OCI-LY7 (cell line): ENCODE results near the gene CXorf65. TPM values are rescaled to one million over a fixed set of nuclear protein-coding genes. Genes with fewer than 3 reads are reported as not detected.

Source experiments
- BruUV-seq: library from RNA; stranded (reverse); fragments of 400-500 nt; replicated peaks from 2 replicates; lab custom pipeline; 2021; lab: Mats Ljungman, UMichigan
- CTCF ChIA-PET: fragments of 300-600 bp; sonication (Branson Sonifier 250); formaldehyde crosslinking; loops from one replicate; lab custom pipeline; 2022; ENCODE audit warnings: antibody characterized with exemption; ENCODE audit not compliant: unreplicated experiment; lab: Charles Lee
- POLR2A ChIA-PET: fragments of 300-600 bp; sonication (Branson Sonifier 250); formaldehyde crosslinking; loops from one replicate; lab custom pipeline; 2022; ENCODE audit warnings: antibody characterized with exemption; lab: Charles Lee
- DNase-seq: peaks from one replicate; pipeline ENCODE4 v3.0.0-alpha.2; 2015; ENCODE audit warnings: low spot score
- H2AFZ ChIP-seq: fragments of 200-600 bp; sonication (generic), shearing (Covaris generic); 2 replicates; pipeline ENCODE4 v1.6.1; 2014; ENCODE audit warnings: mild to moderate bottlenecking, antibody characterized with exemption, low read length, moderate library complexity
- H3K27ac ChIP-seq: fragments of 200-600 bp; sonication (generic); 2 replicates; pipeline ENCODE4 v1.5.1; 2014; ENCODE audit warnings: mixed run types, low read depth, mild to moderate bottlenecking, moderate library complexity, low read length, inconsistent platforms; ENCODE audit not compliant: poor library complexity, severe bottlenecking
- H3K36me3 ChIP-seq: fragments of 200-600 bp; sonication (generic); 2 replicates; pipeline ENCODE4 v1.6.1; 2014; ENCODE audit warnings: mild to moderate bottlenecking, antibody characterized with exemption, low read length, moderate library complexity, mixed read lengths; ENCODE audit not compliant: insufficient read depth
- H3K4me1 ChIP-seq: fragments of 200-600 bp; sonication (generic); 2 replicates; pipeline ENCODE4 v1.5.1; 2014; ENCODE audit warnings: mild to moderate bottlenecking, low read length; ENCODE audit not compliant: insufficient read depth, poor library complexity, severe bottlenecking
- H3K4me2 ChIP-seq: fragments of 200-600 bp; sonication (generic); 2 replicates; pipeline ENCODE4 v1.6.1; 2014; ENCODE audit warnings: mild to moderate bottlenecking, low read length
- H3K4me3 ChIP-seq: fragments of 200-600 bp; sonication (generic); 2 replicates; pipeline ENCODE4 v1.5.1; 2014; ENCODE audit warnings: mild to moderate bottlenecking, low read depth, low read length; ENCODE audit not compliant: poor library complexity, severe bottlenecking
- H3K79me2 ChIP-seq: fragments of 200-600 bp; sonication (generic); 2 replicates; pipeline ENCODE4 v1.6.1; 2016; ENCODE audit warnings: low read depth, mild to moderate bottlenecking, low read length, moderate library complexity, mixed read lengths; ENCODE audit not compliant: insufficient read depth
- H3K9me2 ChIP-seq: fragments of 200-600 bp; sonication (generic); 2 replicates; pipeline ENCODE4 v1.6.1; 2016; ENCODE audit warnings: mild to moderate bottlenecking, low read length, mixed read lengths; ENCODE audit not compliant: insufficient read depth
- H3K9me3 ChIP-seq: fragments of 200-600 bp; sonication (generic); 2 replicates; pipeline ENCODE4 v1.6.1; 2014; ENCODE audit warnings: mild to moderate bottlenecking, mixed run types, low read length, mixed read lengths
- H4K20me1 ChIP-seq: fragments of 200-600 bp; sonication (generic); 2 replicates; pipeline ENCODE4 v1.6.1; 2014; ENCODE audit warnings: mild to moderate bottlenecking, antibody characterized with exemption, low read length, moderate library complexity, mixed read lengths; ENCODE audit not compliant: insufficient read depth
- CTCF ChIP-seq: fragments of 200-600 bp; sonication (generic); conservative IDR thresholded peaks from 2 replicates; pipeline ENCODE4 v1.5.1; 2014; ENCODE audit warnings: mild to moderate bottlenecking, antibody characterized with exemption, low read length, moderate library complexity, mixed read lengths
- EZH2phosphoT487 ChIP-seq: fragments of 200-600 bp; sonication (generic); IDR thresholded peaks from 2 replicates; pipeline ENCODE4 v1.6.1; 2018; ENCODE audit warnings: low read depth, borderline replicate concordance, mild to moderate bottlenecking, mixed run types, antibody characterized with exemption, low read length, moderate library complexity, mixed read lengths
- intact Hi-C: fragments of 100-400 bp; cut with micrococcal nuclease; formaldehyde crosslinking; loops from one replicate; pipeline ENCODE4 v1.10.0; 2022; ENCODE audit not compliant: unreplicated experiment
- total RNA-seq, 2 experiments: library from RNA; depleted of rRNA in 1 of 2; stranded (reverse); fragments of >200 nt in 1 of 2; shearing (Covaris generic) in 1 of 2; gene quantifications; 2 replicates each; pipeline ENCODE4 v1.2.3, GENCODE V29; 2014 to 2022

The CXorf65 gene
- total RNA-seq, 2 experiments from 2014 or later, result 1.8 to 3.2 TPM

- TF ChIP-seq CTCF (no peak), EZH2phosphoT487 (no peak)
- no peaks in the 10 kb centered on the region for H3K9me3 ChIP-seq
- ChIA-PET POLR2A (no interaction called here), CTCF (no interaction called here)
- no peaks in the 10 kb centered on the region for H4K20me1 ChIP-seq
- H3K79me2 ChIP-seq, result no peaks in the 10 kb centered on the region
- H3K9me2 ChIP-seq, result no peaks in the 10 kb centered on the region
- DNase-seq, result no peak
- no peak within 1 kb of the TSS for H3K4me3 ChIP-seq
- BruUV-seq, result no TSS peak
- H3K36me3 ChIP-seq, result 0 out of 2 replicates have a peak, but pooled peaks cover 6% of the 10 kb centered on the region
- intact Hi-C loops, result no loop called here
- H3K4me1 ChIP-seq, result no peaks in the 10 kb centered on the region
- no peak within 1 kb of the TSS for H2AFZ ChIP-seq
- no peak within 1 kb of the TSS for H3K27ac ChIP-seq
- H3K4me2 ChIP-seq, result no peak within 1 kb of the TSS
These were observed 38.1 kb upstream of the CXorf65 start, which contains the start of gene NLGN3 for GRCh38 chrX:71144651-71145050. NLGN3 (plus strand) TSS chrX:71144841; CDS start chrX:71147750, 2,909 bp downstream.

GRCh38 chrX:71143508-71143907 is 37.0 kb upstream of the CXorf65 start:
- BruUV-seq, result no TSS peak
- CTCF ChIA-PET, result no interaction called here
- POLR2A ChIA-PET, result no interaction called here

GRCh38 chrX:71140440-71140839 is 33.9 kb upstream of the CXorf65 start:
- Histone ChIP-seq H3K4me2 (no peak overlapping the region), H3K4me1 (no peaks in the 10 kb centered on the region), H4K20me1 (no peaks in the 10 kb centered on the region), H3K9me3 (no peaks in the 10 kb centered on the region), H3K79me2 (no peaks in the 10 kb centered on the region), H3K36me3 (peaks cover 39% of the 10 kb centered on the region), H3K9me2 (no peaks in the 10 kb centered on the region), H3K27ac (no peak overlapping the region), H2AFZ (no peak overlapping the region), H3K4me3 (no peak overlapping the region)
- ChIA-PET CTCF (no interaction called here), POLR2A (no interaction called here)
- no peak for DNase-seq
- TF ChIP-seq CTCF (no peak), EZH2phosphoT487 (no peak)
- BruUV-seq, result no TSS peak
- intact Hi-C loops, result no loop called here

More at GRCh38 chrX:71143508-71143907, 37.0 kb upstream of the CXorf65 start:
- no peak overlapping the region for H3K4me3 ChIP-seq
- H3K36me3 ChIP-seq, result peaks cover 15% of the 10 kb centered on the region; the same call in 1 of the 2 replicates
- no peaks in the 10 kb centered on the region for H3K9me2 ChIP-seq
- H3K4me2 ChIP-seq, result no peak overlapping the region
- H3K9me3 ChIP-seq, result no peaks in the 10 kb centered on the region
- no peak overlapping the region for H3K27ac ChIP-seq
- no peak overlapping the region for H2AFZ ChIP-seq
- H3K4me1 ChIP-seq, result no peaks in the 10 kb centered on the region
- no peaks in the 10 kb centered on the region for H3K79me2 ChIP-seq
- H4K20me1 ChIP-seq, result no peaks in the 10 kb centered on the region
- TF ChIP-seq EZH2phosphoT487, result no peak
- intact Hi-C loops, result no loop called here
- DNase-seq, result no peak
